NB4 (cell line): ENCODE results near the gene PARP2.

Experiments
- CTCF ChIP-seq: IDR thresholded peaks from one replicate; pipeline ENCODE4 v1.5.1; 2012; ENCODE audit warnings: low read depth, low read length
- MAX ChIP-seq: IDR thresholded peaks from 2 replicates; pipeline ENCODE4 v1.6.1; 2011; ENCODE audit warnings: low read depth, low read length
- MYC ChIP-seq: IDR thresholded peaks from 2 replicates; pipeline ENCODE4 v1.6.1; 2011; ENCODE audit warnings: low read depth, low read length
- POLR2A ChIP-seq: IDR thresholded peaks from 2 replicates; pipeline ENCODE4 v1.6.1; 2011; ENCODE audit warnings: mild to moderate bottlenecking; ENCODE audit not compliant: insufficient read length; ENCODE audit errors: extremely low read depth

- TF ChIP-seq POLR2A: no peak
- TF ChIP-seq CTCF: no peak
- no peak for TF ChIP-seq MAX
- no peak for TF ChIP-seq MYC
Observed at GRCh38 chr14:20328705-20329104, 14.7 kb upstream of the PARP2 start.
